GM12878 (cell line): ENCODE measurements around the gene CYTIP. TPM values are rescaled to one million over a fixed set of nuclear protein-coding genes. Genes with fewer than 3 reads are reported as not detected.

Experiments used
- E2F4 ChIP-seq: IDR thresholded peaks from 2 replicates; pipeline ENCODE4 v1.6.1; 2012; ENCODE audit warnings: low read depth, low read length, improper control_type of control experiment
- EGR1 ChIP-seq, 2 experiments: IDR thresholded peaks; 1 replicate in 1 of 2; 2 replicates in 1 of 2; pipeline ENCODE4 v1.6.1; 2011 to 2012; ENCODE audit warnings: low read depth in 2 of 2, low read length in 2 of 2, borderline replicate concordance in 1 of 2, mild to moderate bottlenecking in 1 of 2, moderate library complexity in 1 of 2
- JUNB ChIP-seq: IDR thresholded peaks from 2 replicates; pipeline ENCODE4 v1.6.1; 2016; ENCODE audit warnings: antibody characterized with exemption, mild to moderate bottlenecking
- KDM1A ChIP-seq: fragments of 200-600 bp; sonication (generic); IDR thresholded peaks from 2 replicates; pipeline ENCODE4 v1.6.1; 2016; ENCODE audit warnings: borderline replicate concordance
- KLF5 ChIP-seq: fragments of 450-650 bp; IDR thresholded peaks from 2 replicates; pipeline ENCODE4 v1.6.1; 2014; ENCODE audit warnings: mild to moderate bottlenecking; ENCODE audit not compliant: partially characterized antibody
- MEF2B ChIP-seq: fragments of 450-650 bp; IDR thresholded peaks from 2 replicates; pipeline ENCODE4 v1.6.1; 2018; ENCODE audit warnings: mild to moderate bottlenecking, moderate library complexity; ENCODE audit not compliant: partially characterized antibody, poor library complexity, severe bottlenecking
- MLLT1 ChIP-seq: fragments of 450-650 bp; IDR thresholded peaks from 2 replicates; pipeline ENCODE4 v1.6.1; 2016; ENCODE audit warnings: mild to moderate bottlenecking
- MTA3 ChIP-seq: IDR thresholded peaks from 2 replicates; pipeline ENCODE4 v1.6.1; 2012; ENCODE audit warnings: low read length, inconsistent platforms, borderline replicate concordance
- NFYB ChIP-seq: IDR thresholded peaks from 2 replicates; pipeline ENCODE4 v1.6.1; 2011; ENCODE audit warnings: low read depth, mild to moderate bottlenecking, low read length, improper control_type of control experiment, moderate library complexity; ENCODE audit not compliant: insufficient read depth
- POU2F2 ChIP-seq: IDR thresholded peaks from 3 replicates; pipeline ENCODE4 v1.6.1; 2011; ENCODE audit warnings: low read depth, mild to moderate bottlenecking, low read length, borderline replicate concordance
- RELB ChIP-seq: fragments of 450-650 bp; IDR thresholded peaks from 2 replicates; pipeline ENCODE4 v1.6.1; 2017; ENCODE audit warnings: low read depth, mild to moderate bottlenecking, moderate library complexity
- RFX5 ChIP-seq: IDR thresholded peaks from 2 replicates; pipeline ENCODE4 v1.6.1; 2011; ENCODE audit warnings: low read depth, low read length, improper control_type of control experiment
- STAT3 ChIP-seq: IDR thresholded peaks from 2 replicates; pipeline ENCODE4 v1.6.1; 2011; ENCODE audit warnings: low read depth, low read length, improper control_type of control experiment
- ZBTB4 ChIP-seq: fragments of 450-650 bp; formaldehyde crosslinking; IDR thresholded peaks from 2 replicates; pipeline ENCODE4 v1.4.0; 2022; ENCODE audit warnings: mild to moderate bottlenecking, moderate library complexity
- ZNF207 ChIP-seq: fragments of 450-650 bp; IDR thresholded peaks from 2 replicates; pipeline ENCODE4 v1.6.1; 2014; ENCODE audit warnings: antibody characterized with exemption, mild to moderate bottlenecking, borderline replicate concordance
- ZNF217 ChIP-seq: fragments of 450-650 bp; IDR thresholded peaks from 2 replicates; pipeline ENCODE4 v1.6.1; 2017; ENCODE audit warnings: antibody characterized with exemption, mild to moderate bottlenecking
- polyA plus RNA-seq, 11 experiments: library from polyadenylated mRNA; depleted of rRNA in 4 of 11; unstranded in 6 of 11; stranded (reverse) in 5 of 11; fragments of >200 nt; fragmentation: Nextera tagmentation in 4 of 11; fragmentation: Illumina TruSeq in 1 of 11; extraction: Ambion mirVana in 4 of 11; extraction: Trizol in 1 of 11; gene quantifications; 1 replicate in 1 of 11; 2 replicates in 10 of 11; pipeline versions ENCODE4 v1.2.1 to v1.2.3, GENCODE V29; 2011 to 2016; ENCODE audit warnings: inconsistent platforms in 2 of 11, missing spikeins in 2 of 11, low read depth in 1 of 11
- total RNA-seq, 4 experiments: library from RNA; depleted of rRNA in 3 of 4; stranded (reverse); fragments of >200 nt in 3 of 4; fragmentation: Illumina TruSeq in 1 of 4; extraction: Trizol in 1 of 4; gene quantifications; 2 replicates each; pipeline versions ENCODE4 v1.2.1 to v1.2.3, GENCODE V29; 2013 to 2021

Gene CYTIP
- total and polyA plus RNA-seq, 10 of the 15 experiments (the other 5 are each of a cell fraction or from before 2014, with no cell fraction given) = 55.1 to 178 (median 73.4) TPM

- TF ChIP-seq ZBTB4 (CRISPR knock-in tag) (no peak), RFX5 (no peak), STAT3 (peak; percentile 87; the same call in 1 of the 2 replicates), RELB (peak; percentile 39), MEF2B (no peak), JUNB (no peak), EGR1 (IDR thresholded peaks at IDR 0.05; ENCODE audit: borderline replicate concordance in 1 of 2, low read depth in 2 of 2, low read length in 2 of 2) (no peak), NFYB (no peak), ZNF217 (no peak), ZNF207 (peak; percentile 73), E2F4 (no peak), KDM1A (no peak), MLLT1 (peak; percentile 98), POU2F2 (peak; percentile 91; the same call in 2 of the 3 replicates), KLF5 (peak; percentile 77), MTA3 (peak; percentile 82)
These were observed at the start of gene CYTIP (continued) for GRCh38 chr2:157443795-157444640.
